Activated T-cell treated with anti-CD3 and anti-CD28 coated beads for 24 hours (primary cell): ENCODE measurements around the gene INTS11.

Source experiments
- DNase-seq: peaks from one replicate; pipeline ENCODE4 v3.0.0-alpha.2; 2020; ENCODE audit warnings: low read depth

INTS11 gene

DNA sequence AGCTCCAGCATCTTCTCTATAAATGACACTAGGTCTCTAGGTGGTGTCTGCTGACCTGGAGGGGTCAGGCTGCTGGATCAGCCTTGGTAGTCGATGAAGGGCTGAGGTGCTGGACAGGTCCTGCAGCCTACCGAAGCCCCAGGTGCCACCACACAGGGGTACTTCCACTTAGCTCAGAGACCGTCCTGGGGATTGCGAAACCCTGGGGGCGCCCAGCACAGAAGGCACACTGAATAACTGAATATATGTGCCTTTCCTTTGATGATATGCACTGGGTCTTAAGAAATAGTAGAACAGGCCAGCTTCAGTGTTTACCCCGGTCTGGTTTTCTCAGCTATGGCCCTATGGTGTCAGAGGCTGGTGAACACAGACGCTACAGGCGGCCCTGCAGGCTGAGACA lies 61.7 kb downstream of the INTS11 start:
- DNase-seq: no peak

- no peak for DNase-seq
These were observed 62.4 kb downstream of the INTS11 start for GRCh38 chr1:1262071-1262470.
